Activated CD8-positive, alpha-beta memory T cell treated with anti-CD3 and anti-CD28 coated beads for 48 hours (primary cell): ENCODE results near the gene ALPG.
"Not testable (repeated sequence)": the region's sequence is repeated elsewhere in the genome, so short reads cannot be mapped to it uniquely, and the experiment has no call there.

Experiments
- DNase-seq, 3 experiments: peaks; one replicate each; pipeline ENCODE4 v3.0.0-alpha.2; 2020; ENCODE audit warnings: low read depth in 2 of 3, low spot score in 2 of 3

The ALPG gene

GRCh38 chr2:232419245-232420072, 12.8 kb downstream of the ALPG start:
- no peak for DNase-seq

GRCh38 chr2:232420073-232420454, 13.4 kb downstream of the ALPG start:
- DNase-seq = no peak

GRCh38 chr2:232420463-232421188, 14.0 kb downstream of the ALPG start:
- DNase-seq = no peak

- no peak for DNase-seq
Observed at GRCh38 chr2:232421189-232421785, 14.6 kb downstream of the ALPG start.

GRCh38 chr2:232422051-232422450, 15.4 kb downstream of the ALPG start:
- DNase-seq = no peak

GRCh38 chr2:232422996-232423395, 16.4 kb downstream of the ALPG start:
- not testable (repeated sequence) for DNase-seq

GRCh38 chr2:232423407-232423806, 16.8 kb downstream of the ALPG start:
- not testable (repeated sequence) for DNase-seq

GRCh38 chr2:232431705-232432590, 25.3 kb downstream of the ALPG start:
- no peak for DNase-seq

GRCh38 chr2:232432598-232433184, 26.0 kb downstream of the ALPG start:
- DNase-seq = no peak

GRCh38 chr2:232433622-232434021, 27.0 kb downstream of the ALPG start:
- DNase-seq = not testable (repeated sequence)

- no peak for DNase-seq
Observed at GRCh38 chr2:232434091-232434490, 27.4 kb downstream of the ALPG start.

GRCh38 chr2:232434563-232435374, 28.1 kb downstream of the ALPG start:
- DNase-seq = no peak

- no peak for DNase-seq
Observed at GRCh38 chr2:232435375-232435648, 28.7 kb downstream of the ALPG start.

GRCh38 chr2:232435805-232436204, 29.2 kb downstream of the ALPG start:
- DNase-seq = no peak

GRCh38 chr2:232436381-232437194, 29.9 kb downstream of the ALPG start:
- DNase-seq = no peak

- DNase-seq = no peak
Observed at GRCh38 chr2:232437195-232437571, 30.5 kb downstream of the ALPG start.

- DNase-seq = no peak
Observed at GRCh38 chr2:232438091-232438490, 31.4 kb downstream of the ALPG start.

GRCh38 chr2:232438951-232439757, 32.5 kb downstream of the ALPG start:
- DNase-seq = no peak
